ENCODE measurements around the gene NBPF3.
"Not testable (repeated sequence)": the region's sequence is repeated elsewhere in the genome, so short reads cannot be mapped to it uniquely, and the experiment has no call there.

Gene NBPF3

DNA sequence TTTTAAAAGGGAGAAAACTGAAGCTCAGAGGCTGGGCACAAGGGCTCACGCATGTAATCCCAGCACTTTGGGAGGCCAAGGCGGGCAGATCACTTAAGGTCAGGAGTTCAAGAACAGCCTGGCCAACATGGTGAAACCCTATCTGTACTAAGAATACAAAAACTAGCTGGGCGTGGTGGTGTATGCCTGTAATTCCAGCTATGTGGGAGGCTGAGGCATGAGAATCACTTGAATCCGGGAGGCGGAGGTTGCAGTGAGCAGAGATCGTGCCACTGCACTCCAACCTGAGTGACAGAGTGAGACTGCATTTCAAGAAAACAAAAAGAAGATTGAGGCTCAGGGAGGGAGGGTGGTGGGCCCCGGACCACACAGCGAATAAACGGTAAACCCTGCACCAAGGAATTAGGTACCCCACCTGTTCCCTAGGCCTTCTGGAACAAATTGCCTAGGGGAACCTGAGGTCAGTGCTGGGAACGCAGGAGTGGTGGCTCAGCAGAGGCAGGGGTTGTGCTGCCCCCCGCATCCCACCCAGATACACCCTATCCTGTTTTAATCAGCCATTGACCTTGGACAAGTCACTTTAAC, 79.6 kb downstream of the NBPF3 start:
- not testable (repeated sequence) for DNase-seq (ENCODE audit: low spot score)

DNA sequence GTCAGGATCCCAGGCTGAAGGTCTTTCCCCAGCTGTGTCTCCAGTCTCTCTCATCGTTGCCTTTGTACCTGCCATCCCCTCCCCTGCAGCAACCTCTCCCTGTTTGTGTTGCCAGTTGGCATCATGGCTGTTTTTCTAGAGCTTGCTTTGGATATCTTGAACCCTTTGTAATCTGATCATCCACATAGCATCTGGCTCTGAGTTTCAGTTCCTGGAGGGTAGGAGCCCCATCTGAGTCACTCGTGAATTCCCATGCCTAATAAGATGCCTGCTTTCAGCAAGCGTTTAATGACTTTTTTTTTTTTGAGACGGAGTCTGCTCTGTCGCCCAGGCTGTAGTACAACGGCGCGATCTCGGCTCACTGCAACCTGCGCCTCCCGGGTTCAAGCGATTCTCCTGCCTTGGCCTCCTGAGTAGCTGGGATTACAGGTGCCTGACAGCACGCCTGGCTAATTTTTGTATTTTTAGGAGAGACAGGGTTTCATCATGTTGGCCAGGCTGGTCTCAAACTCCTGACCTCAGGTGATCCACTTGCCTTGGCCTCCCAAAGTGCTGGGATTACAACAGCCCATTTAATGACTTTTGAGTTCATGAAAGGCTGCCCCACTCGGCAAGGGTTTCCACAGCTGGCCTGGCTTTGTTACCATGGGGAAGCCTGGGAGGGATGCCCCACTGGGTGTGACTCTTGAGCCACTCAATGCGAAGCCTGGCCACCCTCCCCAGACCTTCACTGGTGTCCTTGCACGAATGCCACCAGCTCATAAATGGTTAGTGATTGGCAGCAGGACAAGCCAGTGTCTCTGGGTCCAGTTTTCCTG, 81.2 kb downstream of the NBPF3 start:
- DNase-seq (ENCODE audit: low spot score): no peak

DNA sequence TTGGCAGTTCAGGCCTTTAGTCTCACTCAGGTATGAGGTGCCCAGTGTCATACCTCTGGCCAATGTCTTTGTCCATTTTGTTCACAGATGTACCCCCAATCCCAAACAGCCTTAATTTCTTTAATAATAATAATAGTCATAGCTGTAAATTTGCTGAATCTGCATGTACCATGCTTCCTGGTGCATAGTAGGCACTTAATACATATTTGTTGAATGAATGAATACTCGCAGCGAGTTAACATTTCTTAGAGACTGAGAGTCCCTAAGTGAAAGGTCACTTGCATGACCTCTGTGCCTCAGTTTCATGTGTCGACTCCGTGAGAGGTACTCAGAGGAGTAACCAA, 81.8 kb downstream of the NBPF3 start:
- no peak for DNase-seq (ENCODE audit: low spot score)

DNA sequence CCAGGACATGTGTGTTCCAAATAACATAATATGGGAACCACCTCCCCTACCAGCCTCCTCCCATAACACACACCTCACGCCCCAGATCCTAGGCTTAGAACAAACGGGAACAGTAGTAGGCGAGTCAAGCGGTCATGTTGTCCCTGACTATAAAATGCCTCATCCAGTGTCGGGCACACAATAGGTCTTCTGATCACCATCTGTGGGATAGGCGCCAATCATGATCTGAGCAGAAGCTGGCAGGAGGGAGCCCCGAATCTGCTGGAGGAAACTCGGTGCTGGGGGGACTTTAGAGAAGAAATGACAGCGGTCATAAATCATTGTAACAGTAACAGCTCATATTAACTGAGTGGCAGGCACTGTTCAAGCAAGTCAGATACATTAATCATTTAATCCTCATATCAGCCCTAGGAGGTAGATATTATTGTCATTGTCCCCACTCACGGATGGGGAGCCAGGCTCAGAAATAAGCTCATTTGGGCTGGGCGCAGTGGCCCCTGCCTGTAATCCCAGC, 82.6 kb downstream of the NBPF3 start:
- DNase-seq (ENCODE audit: low spot score): no peak

DNA sequence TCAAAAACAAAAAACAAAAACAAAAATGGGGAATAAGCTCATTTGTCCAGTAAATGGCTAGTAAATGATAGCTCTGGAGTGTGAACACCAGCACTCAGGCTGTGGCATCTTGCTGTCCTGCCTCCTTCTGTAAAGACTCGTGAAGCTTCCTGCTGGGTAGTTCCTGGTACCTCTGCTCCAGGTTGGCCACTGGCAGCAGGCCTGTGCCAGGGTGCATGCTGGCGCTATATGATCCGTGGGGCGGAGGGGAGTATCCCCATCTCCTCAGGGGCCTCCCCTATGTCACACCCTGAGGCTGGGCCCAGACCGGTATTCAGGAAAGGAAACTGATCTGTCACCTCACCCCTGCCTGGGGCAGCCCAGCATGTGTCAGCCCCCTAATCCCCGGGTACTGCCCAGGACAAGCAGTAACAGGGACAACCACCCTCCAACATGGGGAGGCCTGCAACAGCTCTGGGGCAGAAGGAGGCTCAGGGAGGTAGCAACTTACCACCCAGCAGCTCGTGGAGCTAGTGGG, 83.4 kb downstream of the NBPF3 start:
- DNase-seq (ENCODE audit: low spot score): no peak

DNA sequence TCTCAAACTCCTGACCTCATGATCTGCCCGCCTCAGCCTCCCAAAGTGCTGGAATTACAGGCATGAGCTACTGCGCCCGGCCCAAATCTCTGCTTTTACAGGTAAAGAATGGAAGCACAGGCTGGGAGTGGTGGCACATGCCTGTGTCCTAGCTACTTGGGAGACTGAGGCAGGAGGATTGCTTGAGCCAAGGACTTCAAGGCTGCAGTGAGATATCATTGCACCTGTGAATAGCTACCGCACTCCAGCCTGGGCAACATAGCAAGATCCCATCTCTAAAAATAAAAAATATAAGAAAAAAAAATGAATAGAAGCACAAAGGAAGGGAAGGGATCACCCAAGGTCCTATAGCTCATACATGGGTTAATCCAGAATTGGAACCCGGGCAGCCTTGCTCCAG, 84.3 kb downstream of the NBPF3 start:
- DNase-seq (ENCODE audit: low spot score): no peak

DNA sequence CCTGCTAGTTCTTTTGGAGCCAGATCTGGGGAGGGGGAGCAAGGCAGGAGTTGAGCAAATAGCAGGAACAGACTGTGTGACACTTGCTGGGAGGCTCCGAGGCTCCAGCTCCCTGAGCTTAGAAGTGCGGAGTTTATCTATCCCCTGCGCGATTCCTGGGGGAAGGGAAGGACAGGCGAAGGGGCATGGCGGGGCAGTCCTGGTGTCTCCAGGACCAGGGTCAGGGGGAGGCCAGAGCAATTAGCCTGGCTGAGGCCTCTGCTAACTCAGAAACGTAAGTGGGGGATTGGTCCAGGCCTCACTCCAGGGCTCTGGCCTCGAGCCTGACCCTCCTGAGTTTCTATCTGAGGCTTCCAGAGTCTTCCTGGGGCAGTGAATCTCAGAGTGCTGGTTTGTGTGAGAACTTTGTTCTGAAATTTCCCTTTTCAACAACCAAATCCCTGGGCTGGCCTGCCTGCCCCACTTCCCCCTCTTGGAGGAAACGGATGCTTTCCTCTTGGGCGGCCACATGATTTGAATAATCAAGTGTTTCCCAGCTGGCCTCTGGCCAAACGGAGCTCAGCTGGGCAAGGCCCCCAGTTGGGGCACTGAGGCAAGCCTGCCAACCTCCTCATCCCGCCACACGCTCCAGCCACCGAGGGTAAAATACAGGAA, 84.9 kb downstream of the NBPF3 start:
- DNase-seq (ENCODE audit: low spot score): no peak

DNA sequence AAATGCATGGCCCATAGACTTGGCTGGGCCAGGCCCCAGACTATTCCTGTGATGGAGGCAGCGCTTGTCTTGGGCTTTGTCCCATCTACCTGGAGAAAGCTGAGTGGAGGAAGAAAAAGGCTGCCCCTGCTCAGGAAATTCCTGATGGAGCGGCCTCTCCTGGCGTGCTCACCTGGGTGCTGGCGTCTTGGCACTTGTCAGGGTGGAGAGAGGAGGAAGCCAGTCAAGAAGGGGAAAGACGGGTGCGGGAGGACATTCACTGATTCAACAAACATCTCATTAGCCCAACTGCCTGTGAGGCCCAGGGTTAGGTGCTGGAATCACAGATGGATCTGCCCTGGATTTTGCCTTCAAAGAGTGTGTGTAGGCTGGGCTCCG, 85.4 kb downstream of the NBPF3 start:
- no peak for DNase-seq (ENCODE audit: low spot score)

DNA sequence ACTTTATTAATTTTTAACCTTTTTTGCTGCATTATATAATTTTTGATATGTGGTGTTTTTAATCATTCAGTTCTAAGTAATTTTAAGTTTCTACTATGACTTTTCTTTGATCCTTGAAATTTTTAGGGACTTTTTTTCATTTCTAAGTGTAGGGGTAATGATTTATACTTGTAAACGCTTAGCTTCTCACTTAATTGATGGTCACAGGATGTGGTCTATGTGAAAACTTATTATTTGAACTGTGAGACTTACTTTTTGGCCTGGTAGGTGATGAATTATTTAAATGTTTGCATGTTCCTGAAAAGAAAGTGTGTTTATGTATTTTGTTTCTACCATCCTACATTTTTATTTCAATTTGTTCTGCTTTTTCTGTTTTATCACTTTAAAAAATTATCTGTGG, 86.5 kb downstream of the NBPF3 start:
- DNase-seq (ENCODE audit: low spot score): no peak

DNA sequence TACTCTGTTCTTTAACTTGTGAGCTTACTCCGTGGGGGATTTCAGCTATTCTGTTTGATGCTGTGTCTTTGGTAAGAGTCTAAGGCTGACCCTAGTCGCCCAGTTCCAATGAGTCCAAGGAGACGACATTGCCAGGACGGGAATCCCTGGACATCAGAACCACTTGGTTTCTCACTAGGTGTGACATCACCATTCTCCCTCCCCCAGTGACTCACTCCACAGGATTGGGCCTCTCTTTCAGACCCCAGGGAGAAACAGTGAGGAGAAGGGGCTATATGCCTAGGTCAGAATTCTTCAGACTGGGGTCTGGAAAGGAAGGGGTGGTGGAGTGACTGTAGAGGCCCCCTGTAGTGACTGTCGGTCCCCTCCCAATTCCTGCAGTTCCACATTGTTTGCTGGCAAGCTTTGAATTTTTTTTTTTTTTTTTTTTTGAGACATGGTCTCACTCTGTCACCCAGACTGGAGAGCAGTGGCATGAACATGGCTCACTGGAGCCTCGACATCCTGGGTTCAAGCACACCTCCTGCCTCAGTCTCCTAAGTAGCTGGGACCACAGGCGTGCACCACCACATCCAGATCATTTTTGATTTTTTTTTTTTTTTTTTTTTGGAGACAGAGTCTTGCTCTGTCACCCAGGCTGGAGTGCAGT, 90.6 kb downstream of the NBPF3 start:
- no peak for DNase-seq (ENCODE audit: low spot score)

DNA sequence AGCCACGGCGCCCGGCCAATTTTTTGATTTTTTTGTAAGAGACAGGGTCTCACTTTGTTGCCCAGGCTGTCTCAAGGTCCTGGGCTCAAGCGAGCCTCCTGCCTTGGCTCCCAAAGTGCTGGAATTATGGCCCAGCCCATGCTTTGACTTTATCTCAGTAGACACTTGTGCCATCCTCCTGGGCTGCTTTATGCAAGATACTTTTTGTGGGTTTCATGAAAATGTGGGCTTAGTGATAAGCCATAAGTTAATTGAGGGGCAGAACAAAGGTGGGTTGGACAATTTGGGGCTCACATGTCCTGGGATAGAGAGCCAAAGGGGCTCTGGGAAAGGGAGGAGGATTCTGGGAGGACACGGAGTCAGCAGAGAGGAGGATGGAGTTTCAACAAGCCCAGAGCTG, 91.3 kb downstream of the NBPF3 start:
- no peak for DNase-seq (ENCODE audit: low spot score)

DNA sequence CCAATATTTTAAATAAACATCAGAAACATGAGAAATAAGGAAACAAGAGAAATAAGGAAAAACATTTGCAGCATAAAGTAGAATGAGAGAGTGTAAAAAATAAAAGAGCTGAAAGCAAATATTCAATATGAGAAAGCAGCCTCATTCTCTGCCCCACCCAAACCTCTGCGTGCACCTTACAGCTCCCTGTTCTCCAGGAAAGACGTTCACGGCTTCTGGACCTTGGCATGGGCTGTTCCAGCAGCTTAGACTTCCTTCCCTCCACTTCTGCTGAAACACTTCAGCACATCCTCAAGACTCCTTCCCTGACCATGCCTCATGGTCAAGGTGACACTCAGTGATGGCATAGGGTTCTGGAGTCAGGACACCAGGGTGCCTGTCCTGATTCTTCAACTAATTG, 92.6 kb downstream of the NBPF3 start:
- DNase-seq (ENCODE audit: low spot score): no peak

DNA sequence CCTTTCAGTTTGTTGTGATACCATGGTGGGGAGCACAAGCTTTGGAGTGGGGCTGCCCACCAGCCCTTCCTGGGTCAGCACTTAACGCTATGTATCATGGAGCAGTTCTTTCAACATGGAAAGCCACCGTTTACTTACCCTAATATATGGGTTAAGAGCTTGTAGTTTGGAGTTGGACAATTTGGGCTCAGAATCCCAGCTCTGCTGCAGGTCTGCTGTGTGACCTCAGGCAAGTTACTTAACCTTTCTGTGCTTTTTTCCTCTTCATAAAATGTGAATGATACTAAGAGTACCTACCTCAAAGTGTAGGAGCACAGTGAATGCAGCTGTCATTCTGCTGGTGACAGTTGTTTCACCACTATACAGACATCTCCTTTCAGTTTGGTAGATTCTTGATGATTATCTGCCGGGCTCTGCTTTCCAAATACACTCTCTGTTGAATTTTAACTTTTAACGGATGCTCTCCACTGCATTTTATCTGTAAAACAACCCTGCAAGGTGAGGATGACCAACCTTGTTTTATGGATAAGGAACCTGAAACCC, 93.1 kb downstream of the NBPF3 start:
- DNase-seq (ENCODE audit: low spot score): no peak

DNA sequence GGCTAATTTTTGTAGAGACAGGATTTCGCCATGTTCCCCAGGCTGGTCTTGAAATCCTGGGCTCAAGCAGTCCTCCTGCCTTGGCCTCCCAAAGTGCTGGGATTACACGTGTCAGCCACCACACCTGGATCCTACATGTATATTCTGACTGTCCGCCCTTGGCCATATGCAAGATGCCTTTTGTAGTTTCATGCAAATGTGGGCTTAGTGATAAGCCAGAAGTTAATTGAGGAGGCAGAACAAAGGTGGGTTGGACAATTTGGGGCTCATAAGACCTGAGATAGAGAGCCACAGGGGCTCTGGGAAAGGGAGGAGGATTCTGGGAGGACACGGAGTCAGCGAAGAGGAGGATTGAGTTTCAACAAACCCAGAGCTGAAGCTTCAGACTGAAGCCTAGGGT, 94.2 kb downstream of the NBPF3 start:
- DNase-seq (ENCODE audit: low spot score): no peak

All from kidney capillary endothelial cell (primary cell).